T47D (cell line): ENCODE results near the gene ZDHHC21.

ENCODE experiments used
- DNase-seq, 2 experiments: peaks; one replicate each; pipeline versions ENCODE4 v3.0.0 to v3.0.0-alpha.2; 2011 to 2012; ENCODE audit warnings: low read depth in 1 of 2, low spot score in 1 of 2
- JUND ChIP-seq: IDR thresholded peaks from 2 replicates; pipeline ENCODE4 v1.6.1; 2012; ENCODE audit warnings: low read depth
- in situ Hi-C: cut with HindIII; loops from 2 replicates; pipeline ENCODE4 v1.10.0; 2016; ENCODE audit warnings: low sequenced_read_pairs, low pct_unique_long_range_greater_than_20kb

Gene ZDHHC21

DNA sequence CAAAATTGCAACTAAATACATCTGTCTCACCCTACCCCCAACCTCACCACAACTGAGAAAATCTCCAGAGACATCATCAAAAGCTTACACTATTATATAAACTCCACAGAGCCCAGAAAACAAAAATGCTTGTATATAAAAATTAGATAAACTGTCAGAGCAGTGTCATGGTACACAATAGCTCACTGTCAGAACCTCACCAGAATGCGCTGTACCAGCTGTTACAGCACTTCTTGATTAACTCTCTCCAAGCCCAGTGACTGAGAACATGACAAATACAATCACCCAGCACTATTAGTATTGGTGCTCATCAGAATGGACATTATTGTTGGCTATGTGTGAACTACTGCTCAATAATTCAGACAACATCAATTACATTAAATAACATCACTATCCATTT is 65.7 kb downstream of the ZDHHC21 start:
- in situ Hi-C loops = no loop called here
- no peak for DNase-seq
- no peak for TF ChIP-seq JUND

DNA sequence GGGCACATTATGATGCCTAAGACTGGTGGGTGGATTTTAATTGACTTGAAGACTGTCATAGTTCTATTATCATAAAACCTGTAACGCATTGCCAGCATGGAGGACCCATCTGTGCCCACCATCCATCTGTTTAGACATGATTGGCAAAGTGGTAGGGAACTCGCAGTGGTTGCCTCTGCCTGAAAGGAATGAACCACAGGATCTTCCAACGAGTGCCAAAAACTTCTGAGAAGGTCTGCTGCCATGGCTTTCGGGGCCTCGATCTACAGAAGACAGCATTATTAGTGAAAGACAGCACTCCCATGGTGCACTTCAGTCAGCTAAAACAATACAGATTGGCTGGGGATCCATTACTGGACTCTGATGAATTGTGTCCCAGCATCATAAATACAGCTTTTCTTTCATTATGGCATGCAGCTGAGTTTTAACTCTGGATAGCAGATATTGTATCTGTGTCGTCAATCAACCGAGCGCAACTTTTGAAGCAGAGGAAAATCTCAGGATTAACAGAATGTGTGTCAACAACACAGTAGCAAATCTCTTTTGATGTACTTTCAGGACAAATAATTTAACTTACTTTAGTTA is 74.3 kb downstream of the ZDHHC21 start:
- DNase-seq = no peak
- TF ChIP-seq JUND = no peak
- in situ Hi-C loops = no loop called here

DNA sequence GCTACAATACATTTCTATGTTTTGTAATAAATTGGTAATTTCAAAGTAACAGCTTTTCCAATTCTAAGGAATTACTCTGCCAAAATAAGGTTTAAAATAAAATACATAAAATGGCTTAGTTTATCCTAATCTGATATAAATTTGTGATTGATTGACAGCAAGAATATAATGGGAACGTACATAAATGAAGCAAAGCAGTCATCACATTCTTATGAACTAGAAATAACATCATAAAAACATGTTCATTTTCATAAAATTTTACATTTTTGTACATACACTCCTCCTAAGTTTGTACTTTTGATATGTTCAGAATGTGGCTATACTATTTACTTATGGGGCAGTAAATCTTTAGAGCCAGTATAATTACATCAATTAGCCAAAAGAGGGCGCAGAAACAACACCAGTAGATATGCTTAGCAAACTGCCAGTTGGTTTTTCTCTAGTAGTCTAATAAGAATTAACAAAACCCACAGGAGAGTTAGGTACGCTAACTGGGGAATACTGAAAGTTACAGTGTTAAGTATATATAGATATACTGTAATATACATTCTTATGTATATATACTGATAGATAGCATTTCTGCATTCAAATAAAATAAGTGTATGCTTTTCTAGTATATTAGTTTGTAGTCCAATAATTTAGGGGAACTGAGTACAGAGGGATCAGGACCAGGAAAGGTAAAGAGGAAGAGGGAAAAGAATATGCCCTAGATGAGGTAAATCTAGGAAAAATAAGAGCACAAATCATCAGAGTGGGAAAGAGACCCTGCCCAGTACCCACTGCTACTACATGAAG is 76.8 kb downstream of the ZDHHC21 start:
- in situ Hi-C loops = no loop called here
- no peak for TF ChIP-seq JUND
- peak in 1 of 2 experiments; percentile 51 for DNase-seq

DNA sequence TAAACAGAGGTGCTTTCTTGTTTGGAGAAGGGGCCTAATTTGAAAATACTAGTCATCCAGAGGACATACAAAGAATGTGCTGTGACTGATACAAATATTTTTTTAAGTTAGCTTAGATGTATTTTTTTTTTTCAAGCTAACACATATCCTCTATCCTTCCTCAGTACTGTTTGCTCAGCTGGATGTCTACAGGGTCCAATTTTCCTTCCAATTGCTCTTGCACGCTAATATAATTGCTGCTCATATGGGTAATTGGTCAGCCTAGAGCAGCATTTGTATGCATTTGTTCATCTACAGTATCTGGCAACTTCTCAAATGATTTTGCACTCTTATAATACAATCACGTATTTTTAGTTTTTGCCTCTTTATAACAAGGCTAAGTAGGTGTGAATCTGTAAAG is 84.7 kb downstream of the ZDHHC21 start:
- in situ Hi-C loops = no loop called here
- DNase-seq = no peak
- TF ChIP-seq JUND = no peak

DNA sequence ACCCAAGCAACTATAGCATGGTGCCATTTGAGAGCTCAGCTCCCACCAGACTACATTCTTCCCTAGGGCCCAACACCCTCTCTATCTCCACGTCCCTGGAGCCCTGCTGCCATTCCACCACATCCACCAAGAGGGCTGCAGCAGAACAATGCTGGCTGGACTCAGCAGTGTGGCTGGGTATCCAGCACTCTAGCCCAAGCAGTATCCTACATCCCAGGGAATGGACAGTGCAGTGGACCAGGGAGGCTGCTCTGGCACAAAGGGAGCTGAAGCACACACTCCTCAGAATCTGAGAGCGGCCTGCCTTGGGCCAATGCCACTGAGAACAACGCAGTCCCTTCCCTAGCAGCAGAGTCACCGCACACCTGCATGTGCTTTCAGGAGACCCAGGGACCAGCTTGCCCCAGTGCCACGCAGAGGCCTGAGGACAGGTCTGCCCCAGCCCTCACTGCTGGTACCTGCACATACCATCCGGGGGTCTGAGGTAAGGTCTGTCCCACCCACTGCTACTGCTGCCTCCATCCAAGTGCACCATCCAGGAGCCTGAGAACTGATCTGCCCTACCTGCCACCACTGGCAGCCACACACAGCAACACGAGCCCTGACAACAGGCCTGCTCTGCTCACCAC is 95.9 kb downstream of the ZDHHC21 start:
- no peak for TF ChIP-seq JUND
- no peak for DNase-seq
- in situ Hi-C loops = no loop called here

DNA sequence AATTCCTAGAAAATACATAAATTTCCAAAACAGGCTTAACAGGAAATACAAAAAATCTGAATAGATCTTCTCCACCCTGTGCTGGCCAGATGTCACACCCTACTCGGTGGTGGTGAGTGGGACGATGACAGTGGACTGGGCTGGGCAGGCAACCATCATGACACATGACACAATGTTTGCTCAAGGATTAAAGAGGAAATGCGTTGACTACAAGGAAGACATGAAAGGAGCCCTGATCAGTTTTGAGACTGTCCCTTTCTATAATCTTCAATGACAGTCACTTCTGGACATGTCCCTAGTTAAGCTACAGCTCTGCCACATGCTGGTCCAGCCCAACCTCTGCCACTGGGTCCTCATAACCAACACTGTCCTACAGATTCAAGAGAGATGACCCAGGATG is 99.8 kb downstream of the ZDHHC21 start:
- DNase-seq = no peak
- in situ Hi-C loops = no loop called here
- TF ChIP-seq JUND = no peak

DNA sequence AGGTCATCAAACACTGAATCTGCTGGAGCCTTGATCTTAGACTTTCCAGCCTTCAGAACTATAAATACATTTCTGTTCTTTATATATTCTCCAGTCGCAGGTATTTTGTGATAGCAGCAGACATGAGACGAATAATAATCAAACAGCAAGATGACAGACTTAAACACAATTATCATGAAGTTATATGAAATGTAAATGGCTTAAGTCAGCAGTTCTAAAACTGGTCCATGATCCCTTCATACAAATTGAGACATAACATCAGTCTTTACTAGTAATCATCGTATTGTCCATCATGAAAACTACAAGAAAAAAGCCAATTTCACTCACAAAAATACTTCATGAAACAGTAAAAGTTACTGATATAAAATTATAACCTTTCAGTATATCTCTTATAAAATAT is 101.8 kb downstream of the ZDHHC21 start:
- TF ChIP-seq JUND = no peak
- in situ Hi-C loops = no loop called here
- DNase-seq = no peak

DNA sequence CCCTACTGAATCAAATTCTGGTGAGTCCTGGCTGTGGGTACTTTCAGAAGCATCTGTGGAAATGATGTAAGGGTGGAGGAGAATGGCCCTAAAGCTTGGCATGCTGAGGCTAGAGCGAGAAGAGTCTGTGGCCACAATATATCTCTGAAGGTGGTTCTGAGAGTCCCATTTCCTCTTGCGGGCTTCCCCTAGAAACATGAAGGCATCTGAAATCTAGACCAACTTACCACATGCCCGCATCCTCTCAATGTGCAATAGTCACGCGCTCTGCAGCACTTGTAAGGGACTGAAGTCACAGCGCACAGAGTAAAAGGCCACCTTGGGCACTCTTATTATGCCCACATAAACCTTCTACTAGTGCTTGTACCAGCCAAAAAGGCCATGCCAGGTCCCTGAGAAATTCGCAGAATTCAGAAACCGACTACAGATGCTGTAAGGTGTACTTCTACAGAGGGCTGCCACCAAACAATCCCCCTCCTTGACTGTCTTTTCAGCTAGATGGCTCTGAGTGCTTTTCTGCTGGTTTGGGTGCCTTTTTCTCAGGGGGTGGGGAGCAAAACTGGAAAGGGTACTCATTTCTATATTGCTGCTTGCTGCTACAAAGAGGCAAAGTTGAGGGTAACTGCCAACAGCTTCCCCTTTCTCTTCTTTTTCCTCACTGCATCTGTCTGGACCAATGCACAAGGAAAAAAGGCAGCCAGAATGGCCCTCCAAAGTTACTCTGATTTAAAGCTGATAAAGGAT is 107.3 kb downstream of the ZDHHC21 start:
- no peak for DNase-seq
- in situ Hi-C loops = no loop called here
- TF ChIP-seq JUND = no peak

DNA sequence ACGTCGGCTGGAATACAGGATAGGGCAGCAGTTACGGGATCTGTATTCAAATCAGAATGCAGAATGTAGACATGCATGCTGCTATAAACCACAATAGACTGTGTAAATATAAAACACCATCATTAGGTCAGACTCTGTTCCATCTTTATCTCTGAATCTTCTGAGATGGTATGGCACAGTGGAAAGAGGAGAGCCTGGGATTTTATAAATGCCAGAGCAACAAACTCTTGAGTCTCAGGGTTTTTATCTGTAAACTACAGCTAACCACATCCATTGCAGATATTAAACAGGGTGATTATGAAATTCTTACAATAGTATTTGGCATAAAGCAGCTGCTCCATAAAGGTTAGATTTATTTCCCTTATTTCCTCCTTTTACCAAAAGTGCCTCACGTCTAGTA is 108.7 kb downstream of the ZDHHC21 start:
- in situ Hi-C loops = no loop called here
- DNase-seq = peak in 1 of 2 experiments; percentile 4
- no peak for TF ChIP-seq JUND

DNA sequence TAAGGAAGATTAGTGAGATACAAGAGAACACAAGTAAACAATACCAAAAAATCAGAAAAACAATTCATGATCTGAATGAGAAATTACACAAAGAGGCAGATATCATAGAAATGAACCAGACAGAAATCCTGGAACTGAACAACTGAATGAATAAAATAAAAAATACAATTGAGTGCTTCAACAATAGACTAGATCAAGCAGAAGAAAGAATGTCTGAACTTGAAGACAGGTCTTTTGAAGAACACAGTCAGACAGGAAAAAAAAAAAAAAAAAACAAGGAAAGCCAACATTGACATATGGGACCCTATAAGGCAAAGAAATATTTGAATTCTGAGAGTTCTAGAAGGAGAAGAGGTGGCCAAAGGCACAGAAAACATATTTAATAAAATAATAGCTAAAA is 115.2 kb downstream of the ZDHHC21 start:
- DNase-seq = no peak
- TF ChIP-seq JUND = no peak
- in situ Hi-C loops = no loop called here

DNA sequence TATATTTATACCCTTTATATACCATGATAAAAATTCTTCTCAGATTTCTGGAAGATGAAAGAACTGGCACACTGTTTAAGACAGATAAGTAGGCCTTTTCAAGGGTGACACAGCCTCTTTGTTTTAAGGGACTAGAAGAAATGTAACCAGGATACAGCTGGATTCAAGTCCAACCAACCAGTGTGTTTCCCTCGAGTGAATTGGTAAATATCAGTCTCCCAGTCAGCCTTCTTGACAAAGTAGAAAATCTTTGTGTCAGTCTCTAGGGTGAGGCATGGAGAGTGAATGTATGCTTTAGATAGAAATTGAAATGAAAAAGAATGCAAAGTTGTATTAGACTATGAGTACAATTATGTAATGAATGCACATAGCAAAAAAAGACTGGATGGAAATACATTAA is 119.1 kb downstream of the ZDHHC21 start:
- DNase-seq = no peak
- in situ Hi-C loops = no loop called here
- no peak for TF ChIP-seq JUND

DNA sequence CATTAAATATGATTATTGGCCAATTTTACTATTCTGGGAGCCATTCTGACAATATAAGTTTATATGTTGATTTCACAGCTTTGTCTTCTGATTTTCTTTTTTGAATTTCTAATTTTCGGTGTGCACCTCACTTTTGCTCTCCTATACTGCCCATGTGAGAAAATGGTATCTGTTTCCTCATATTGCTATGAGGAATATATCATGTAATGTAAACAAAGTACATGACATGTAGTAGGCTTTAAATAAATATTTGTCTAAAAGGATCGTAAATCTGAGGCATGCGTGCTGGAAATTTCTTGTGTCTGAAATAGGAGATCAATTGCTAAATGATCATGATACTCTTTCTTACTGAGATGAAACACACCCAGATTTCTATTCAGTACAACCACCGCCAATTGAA is 119.9 kb downstream of the ZDHHC21 start:
- no peak for TF ChIP-seq JUND
- in situ Hi-C loops = no loop called here
- no peak for DNase-seq
